Panc1 (cell line): ENCODE results near the gene KAZALD1.

Source experiments
- POLR2AphosphoS5 ChIP-seq: IDR thresholded peaks from 2 replicates; pipeline ENCODE4 v1.6.1; 2012; ENCODE audit warnings: mild to moderate bottlenecking, low read depth, low read length, moderate library complexity
- SIN3A ChIP-seq: IDR thresholded peaks from 2 replicates; pipeline ENCODE4 v1.6.1; 2012; ENCODE audit warnings: low read depth, mild to moderate bottlenecking, low read length, moderate library complexity, borderline replicate concordance; ENCODE audit not compliant: insufficient read depth
- TF ChIP-seq, protein P1 (sequence below): fragments of 450-650 bp; IDR thresholded peaks from 2 replicates; pipeline ENCODE4 v1.5.1; 2017; ENCODE audit warnings: mild to moderate bottlenecking

DNA sequence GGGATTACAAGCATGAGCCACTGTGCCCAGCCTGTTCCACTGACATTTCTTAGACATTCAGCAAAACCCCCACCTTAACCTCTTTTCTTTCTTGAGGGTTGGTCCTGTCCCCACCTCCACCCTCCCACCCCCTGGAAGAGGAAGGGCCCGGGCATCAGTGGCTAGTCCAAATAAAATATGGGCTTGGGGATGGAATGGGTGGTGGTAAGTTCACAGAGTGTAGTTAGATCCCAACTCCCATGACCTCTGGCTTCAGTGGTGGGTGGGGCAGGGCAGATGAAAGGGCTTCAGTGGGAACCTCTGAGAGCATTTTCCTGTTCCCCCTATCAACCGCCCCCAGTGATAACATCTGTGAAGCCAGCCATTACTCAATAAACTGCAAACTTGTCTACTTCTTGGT is 20.9 kb upstream of the KAZALD1 start:
- TF ChIP-seq, protein P1, sequence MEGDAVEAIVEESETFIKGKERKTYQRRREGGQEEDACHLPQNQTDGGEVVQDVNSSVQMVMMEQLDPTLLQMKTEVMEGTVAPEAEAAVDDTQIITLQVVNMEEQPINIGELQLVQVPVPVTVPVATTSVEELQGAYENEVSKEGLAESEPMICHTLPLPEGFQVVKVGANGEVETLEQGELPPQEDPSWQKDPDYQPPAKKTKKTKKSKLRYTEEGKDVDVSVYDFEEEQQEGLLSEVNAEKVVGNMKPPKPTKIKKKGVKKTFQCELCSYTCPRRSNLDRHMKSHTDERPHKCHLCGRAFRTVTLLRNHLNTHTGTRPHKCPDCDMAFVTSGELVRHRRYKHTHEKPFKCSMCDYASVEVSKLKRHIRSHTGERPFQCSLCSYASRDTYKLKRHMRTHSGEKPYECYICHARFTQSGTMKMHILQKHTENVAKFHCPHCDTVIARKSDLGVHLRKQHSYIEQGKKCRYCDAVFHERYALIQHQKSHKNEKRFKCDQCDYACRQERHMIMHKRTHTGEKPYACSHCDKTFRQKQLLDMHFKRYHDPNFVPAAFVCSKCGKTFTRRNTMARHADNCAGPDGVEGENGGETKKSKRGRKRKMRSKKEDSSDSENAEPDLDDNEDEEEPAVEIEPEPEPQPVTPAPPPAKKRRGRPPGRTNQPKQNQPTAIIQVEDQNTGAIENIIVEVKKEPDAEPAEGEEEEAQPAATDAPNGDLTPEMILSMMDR = no peak
- no peak for TF ChIP-seq POLR2AphosphoS5
- no peak for TF ChIP-seq SIN3A
